HG03354 (cell line): ENCODE results near the gene SLC16A5.
A peak's percentile ranks its signal among the peaks of the same experiment; 100 is the strongest.
"Not testable (repeated sequence)": the region's sequence is repeated elsewhere in the genome, so short reads cannot be mapped to it uniquely, and the experiment has no call there.

Source experiments
- ATAC-seq: cut with Tn5 transposase; IDR thresholded peaks from one replicate; pipeline ENCODE4 v1.9.1; 2021; ENCODE audit warnings: mild to moderate bottlenecking; ENCODE audit not compliant: unreplicated experiment, poor library complexity, severe bottlenecking

SLC16A5 gene

GRCh38 chr17:75087558-75088453 is at the start of gene SLC16A5:
TSS of gene SLC16A5 (plus strand) at chr17:75087954. CDS start at chr17:75093637, 5,683 bp downstream.
- ATAC-seq, result peak; percentile 57

GRCh38 chr17:75039238-75039637 is 48.5 kb upstream of the SLC16A5 start:
- no peak for ATAC-seq

- ATAC-seq, result no peak
Measured at GRCh38 chr17:75041656-75042280, 46.0 kb upstream of the SLC16A5 start.

- not testable (repeated sequence) for ATAC-seq
Measured at GRCh38 chr17:75043789-75044188, 44.0 kb upstream of the SLC16A5 start.

- no peak for ATAC-seq
Measured at GRCh38 chr17:75044716-75045115, 43.0 kb upstream of the SLC16A5 start.

- not testable (repeated sequence) for ATAC-seq
Measured at GRCh38 chr17:75045946-75046406, 41.8 kb upstream of the SLC16A5 start.

GRCh38 chr17:75046407-75047289 is 41.1 kb upstream of the SLC16A5 start, which contains the start of the genes ATP5PD and KCTD2:
TSS of gene ATP5PD (minus strand) at chr17:75046969. CDS start at chr17:75042650, 4,319 bp downstream.
TSS of gene KCTD2 (plus strand) at chr17:75047225. CDS start at chr17:75047251, 26 bp downstream.
- ATAC-seq, result peak; percentile 96

- peak; percentile 21 for ATAC-seq
Measured at GRCh38 chr17:75047398-75048098, 40.2 kb upstream of the SLC16A5 start.

- ATAC-seq, result no peak
Measured at GRCh38 chr17:75048249-75048878, 39.4 kb upstream of the SLC16A5 start.

- ATAC-seq, result no peak
Measured at GRCh38 chr17:75049057-75049456, 38.7 kb upstream of the SLC16A5 start.

- ATAC-seq, result no peak
Measured at GRCh38 chr17:75049706-75050105, 38.0 kb upstream of the SLC16A5 start.

- ATAC-seq, result no peak
Measured at GRCh38 chr17:75051941-75052340, 35.8 kb upstream of the SLC16A5 start.

- no peak for ATAC-seq
Measured at GRCh38 chr17:75059369-75060345, 28.1 kb upstream of the SLC16A5 start.

- ATAC-seq, result no peak
Measured at GRCh38 chr17:75060434-75061054, 27.2 kb upstream of the SLC16A5 start.

GRCh38 chr17:75061055-75061438 is 26.7 kb upstream of the SLC16A5 start:
- no peak for ATAC-seq

- no peak for ATAC-seq
Measured at GRCh38 chr17:75061618-75062017, 26.1 kb upstream of the SLC16A5 start.

- ATAC-seq, result no peak
Measured at GRCh38 chr17:75063201-75063600, 24.6 kb upstream of the SLC16A5 start.
